Epithelial cell of proximal tubule (primary cell): ENCODE results near the gene PPT1. TPM values are rescaled to one million over a fixed set of nuclear protein-coding genes. Genes with fewer than 3 reads are reported as not detected.

Experiments used
- DNase-seq: peaks from one replicate; pipeline ENCODE4 v3.0.0-alpha.2; 2011; ENCODE audit warnings: low read depth
- H3K4me3 ChIP-seq: 2 replicates; pipeline ENCODE4 v1.5.1; 2011; ENCODE audit warnings: low read depth, mild to moderate bottlenecking, low read length
- total RNA-seq: library from RNA; depleted of rRNA; stranded (reverse); fragments of >200 nt; gene quantifications from 2 replicates; pipeline ENCODE4 v1.2.3, GENCODE V29; 2015
- TF ChIP-seq, protein P1 (sequence below): conservative IDR thresholded peaks from 2 replicates; pipeline ENCODE4 v1.5.1; 2012; ENCODE audit warnings: low read depth, mild to moderate bottlenecking, low read length

The PPT1 gene
- total RNA-seq, 1 donor from 2014 or later = 29.6 TPM

DNA sequence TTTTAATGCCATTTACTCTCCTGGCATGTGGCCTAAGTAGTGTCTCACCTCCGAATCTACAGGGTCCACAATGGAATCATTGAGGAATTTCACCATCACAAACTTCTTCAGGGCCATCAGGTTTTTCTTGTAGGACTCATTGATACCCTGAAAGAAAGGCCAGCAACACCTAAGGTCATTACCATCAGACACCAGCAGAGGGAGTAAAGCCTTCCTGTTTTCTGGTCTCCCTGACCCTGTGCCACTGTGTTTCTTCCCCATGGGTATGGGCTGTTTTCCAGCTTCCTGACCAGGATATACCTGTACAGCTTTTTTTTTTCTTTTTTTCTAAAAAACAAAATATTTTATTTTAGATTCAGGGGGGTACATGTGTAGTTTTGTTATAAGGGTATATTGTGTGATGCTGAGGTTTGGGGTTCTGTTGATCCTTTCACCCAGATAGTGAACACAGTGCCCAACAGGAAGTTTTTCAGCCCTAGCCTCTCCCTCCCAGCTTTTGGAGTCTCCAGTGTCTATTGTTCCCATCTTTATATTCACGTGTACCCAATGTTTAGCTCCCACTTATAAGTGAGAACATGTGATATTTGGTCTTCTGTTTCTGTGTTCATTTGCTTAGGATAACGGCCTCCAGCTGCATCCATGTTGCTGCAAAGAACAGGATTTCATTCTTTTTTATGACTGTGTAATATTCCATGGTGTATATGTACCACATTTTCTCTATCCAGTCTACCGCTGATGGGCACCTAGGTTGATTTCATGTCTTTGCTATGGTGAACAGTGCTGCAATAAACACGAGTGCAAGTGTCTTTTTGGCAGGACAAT is 18.3 kb downstream of the PPT1 start:
- TF ChIP-seq, protein P1, sequence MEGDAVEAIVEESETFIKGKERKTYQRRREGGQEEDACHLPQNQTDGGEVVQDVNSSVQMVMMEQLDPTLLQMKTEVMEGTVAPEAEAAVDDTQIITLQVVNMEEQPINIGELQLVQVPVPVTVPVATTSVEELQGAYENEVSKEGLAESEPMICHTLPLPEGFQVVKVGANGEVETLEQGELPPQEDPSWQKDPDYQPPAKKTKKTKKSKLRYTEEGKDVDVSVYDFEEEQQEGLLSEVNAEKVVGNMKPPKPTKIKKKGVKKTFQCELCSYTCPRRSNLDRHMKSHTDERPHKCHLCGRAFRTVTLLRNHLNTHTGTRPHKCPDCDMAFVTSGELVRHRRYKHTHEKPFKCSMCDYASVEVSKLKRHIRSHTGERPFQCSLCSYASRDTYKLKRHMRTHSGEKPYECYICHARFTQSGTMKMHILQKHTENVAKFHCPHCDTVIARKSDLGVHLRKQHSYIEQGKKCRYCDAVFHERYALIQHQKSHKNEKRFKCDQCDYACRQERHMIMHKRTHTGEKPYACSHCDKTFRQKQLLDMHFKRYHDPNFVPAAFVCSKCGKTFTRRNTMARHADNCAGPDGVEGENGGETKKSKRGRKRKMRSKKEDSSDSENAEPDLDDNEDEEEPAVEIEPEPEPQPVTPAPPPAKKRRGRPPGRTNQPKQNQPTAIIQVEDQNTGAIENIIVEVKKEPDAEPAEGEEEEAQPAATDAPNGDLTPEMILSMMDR = peak; percentile 83
- DNase-seq = no peak
- no peak overlapping the region for H3K4me3 ChIP-seq

DNA sequence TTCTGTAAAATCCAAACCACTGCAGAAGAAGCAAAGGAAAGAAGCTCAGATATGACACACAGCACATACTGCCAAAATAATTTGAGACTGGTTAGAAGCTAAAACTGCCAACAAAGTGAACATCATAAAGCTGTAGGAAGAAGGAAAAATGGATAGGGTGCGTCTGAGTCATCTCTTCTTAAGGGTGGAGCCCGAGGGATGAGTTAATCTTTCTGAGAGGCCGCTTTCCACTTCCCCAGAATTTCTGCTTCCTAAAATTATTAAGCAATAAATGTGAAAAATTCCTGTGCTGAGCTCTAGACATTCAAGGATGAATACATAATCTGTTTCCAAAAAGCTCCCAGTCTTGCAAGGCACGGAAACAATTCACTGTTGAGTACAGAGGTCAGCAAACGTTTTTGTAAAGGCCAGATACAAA is 20.1 kb downstream of the PPT1 start:
- TF ChIP-seq, protein P1 = no peak
- no peak for DNase-seq
- no peak overlapping the region for H3K4me3 ChIP-seq

DNA sequence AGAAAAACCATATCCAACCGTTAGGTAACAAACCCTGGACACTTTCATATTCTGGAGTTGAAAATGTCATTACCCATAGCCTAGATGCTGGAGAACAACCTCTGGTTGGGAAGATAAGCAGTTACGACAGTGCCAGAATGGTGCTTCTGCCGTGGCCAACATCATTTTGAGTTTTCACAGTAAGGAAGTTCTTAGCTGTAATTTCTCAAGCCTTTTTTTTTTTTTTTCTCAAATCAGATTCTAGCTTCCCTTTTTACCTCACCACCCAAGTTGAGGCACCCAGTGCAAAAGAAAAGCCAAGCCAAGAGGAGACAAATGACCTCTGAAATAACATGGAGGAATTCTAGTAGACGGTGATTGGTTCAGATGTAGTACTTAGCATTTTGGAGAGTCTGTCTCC is 21.8 kb downstream of the PPT1 start:
- TF ChIP-seq, protein P1 = no peak
- no peak for DNase-seq
- no peak overlapping the region for H3K4me3 ChIP-seq

DNA sequence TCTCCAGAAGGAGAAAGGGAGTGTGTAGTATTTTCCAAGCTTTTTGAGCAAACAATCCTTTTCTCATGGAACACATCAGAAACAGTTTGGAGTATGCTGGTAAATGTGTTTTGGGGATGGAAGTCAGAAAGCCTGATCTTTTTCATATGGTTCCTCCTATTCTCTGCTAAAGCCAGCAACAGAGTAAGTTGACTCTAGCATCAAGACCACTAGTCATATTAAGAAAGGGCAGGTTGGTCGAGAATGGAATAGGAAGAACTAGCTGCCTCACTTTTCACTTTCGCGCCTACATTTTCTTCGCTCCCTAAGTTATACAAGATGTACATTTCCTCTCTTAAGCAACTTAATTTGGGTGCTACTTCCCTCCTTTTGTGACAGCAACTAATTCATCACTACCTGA is 24.0 kb downstream of the PPT1 start:
- no peak for DNase-seq
- no peak overlapping the region for H3K4me3 ChIP-seq
- TF ChIP-seq, protein P1 = no peak

DNA sequence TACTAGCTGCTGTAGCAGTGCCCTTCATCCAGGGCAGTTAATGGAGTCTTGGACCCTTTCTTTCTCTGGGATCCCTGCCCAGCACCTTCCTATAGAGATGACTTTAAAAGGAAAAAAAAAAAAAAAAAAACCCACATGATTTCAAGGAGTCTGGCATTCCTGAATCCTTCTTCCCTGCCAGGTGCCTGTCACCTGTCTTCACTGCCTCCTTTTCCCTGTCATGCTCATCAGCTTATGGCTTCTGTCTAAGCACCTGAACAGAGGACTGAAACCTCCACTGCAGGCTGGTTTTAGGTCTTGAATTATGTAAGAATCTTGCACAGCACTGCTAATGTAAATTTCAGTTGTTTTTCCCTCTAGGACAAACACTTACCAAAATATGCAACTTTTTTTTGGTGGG is 24.9 kb downstream of the PPT1 start:
- no peak for DNase-seq
- no peak overlapping the region for H3K4me3 ChIP-seq
- TF ChIP-seq, protein P1 = no peak

DNA sequence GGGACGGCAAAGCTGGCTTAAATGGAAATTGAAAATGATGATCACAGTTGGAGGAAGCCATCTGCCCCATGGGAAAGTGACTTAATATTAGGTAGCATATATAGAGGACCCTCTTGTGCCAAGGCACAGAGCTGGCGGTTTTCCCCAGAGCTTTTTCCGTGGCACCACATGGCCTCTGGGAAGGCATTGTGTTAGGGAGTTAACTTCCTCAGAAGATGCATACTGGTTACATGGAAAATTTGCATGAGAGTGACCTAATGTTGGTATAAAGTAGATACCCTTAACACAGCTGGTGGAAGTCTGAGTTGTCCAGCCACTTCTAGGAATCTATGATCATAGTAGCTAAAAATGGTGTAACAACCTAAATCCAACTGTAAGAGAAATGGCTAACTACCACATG is 29.2 kb downstream of the PPT1 start:
- H3K4me3 ChIP-seq = no peak overlapping the region
- TF ChIP-seq, protein P1 = no peak
- DNase-seq = no peak

DNA sequence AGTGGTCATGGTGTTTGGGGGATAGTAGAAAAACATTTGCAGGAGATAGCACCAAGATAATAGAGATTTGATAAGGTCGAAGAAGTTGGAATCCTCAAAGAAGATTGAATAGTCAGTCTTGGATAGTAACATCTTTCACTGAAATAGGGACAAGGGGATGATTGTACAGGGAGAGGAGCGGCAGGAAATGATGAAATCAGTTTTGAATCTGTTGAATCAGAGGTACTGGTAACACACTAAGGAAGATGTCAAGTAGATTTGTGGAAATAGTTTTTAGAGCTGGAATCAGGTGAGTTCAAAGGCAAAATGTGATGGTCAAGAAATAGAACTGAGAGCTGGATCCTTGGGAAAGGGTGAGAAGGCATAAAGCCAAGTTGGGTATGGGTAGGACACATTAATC is 30.0 kb downstream of the PPT1 start:
- no peak for DNase-seq

More for the DNA sequence above, 30.0 kb downstream of the PPT1 start:
- no peak overlapping the region for H3K4me3 ChIP-seq
- TF ChIP-seq, protein P1 = no peak
